HEK293 (cell line): ENCODE measurements around the gene DDX54.

Experiments used
- SP2 ChIP-seq: fragments of 450-650 bp; formaldehyde crosslinking; IDR thresholded peaks from 2 replicates; pipeline ENCODE4 v1.5.1; 2016; ENCODE audit warnings: missing biosample characterization, missing genetic modification characterization
- TF ChIP-seq, protein P1 (sequence below): fragments of 450-650 bp; formaldehyde crosslinking; conservative IDR thresholded peaks from 2 replicates; pipeline ENCODE4 v1.5.1; 2016; ENCODE audit warnings: low read depth, missing biosample characterization, missing genetic modification characterization

DNA sequence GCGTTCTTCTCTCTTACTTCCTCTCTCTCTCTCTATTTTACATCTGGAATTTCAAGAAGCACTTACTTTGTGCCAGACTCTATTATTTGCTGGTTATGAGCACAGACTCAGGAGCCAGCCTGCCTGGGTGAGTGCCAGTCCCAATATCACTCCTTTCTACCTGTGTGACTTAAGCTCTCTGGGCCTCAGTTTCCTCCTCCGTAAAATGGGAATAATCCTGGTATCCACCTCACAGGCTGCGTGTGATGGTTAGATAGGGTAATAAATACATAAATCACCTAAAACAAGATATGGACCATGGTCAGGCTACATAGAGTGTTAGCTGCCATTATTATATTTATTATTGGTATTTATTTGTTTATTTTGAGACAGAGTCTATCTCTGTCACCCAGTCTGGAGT lies 74.0 kb downstream of the DDX54 start:
- TF ChIP-seq, protein P1, sequence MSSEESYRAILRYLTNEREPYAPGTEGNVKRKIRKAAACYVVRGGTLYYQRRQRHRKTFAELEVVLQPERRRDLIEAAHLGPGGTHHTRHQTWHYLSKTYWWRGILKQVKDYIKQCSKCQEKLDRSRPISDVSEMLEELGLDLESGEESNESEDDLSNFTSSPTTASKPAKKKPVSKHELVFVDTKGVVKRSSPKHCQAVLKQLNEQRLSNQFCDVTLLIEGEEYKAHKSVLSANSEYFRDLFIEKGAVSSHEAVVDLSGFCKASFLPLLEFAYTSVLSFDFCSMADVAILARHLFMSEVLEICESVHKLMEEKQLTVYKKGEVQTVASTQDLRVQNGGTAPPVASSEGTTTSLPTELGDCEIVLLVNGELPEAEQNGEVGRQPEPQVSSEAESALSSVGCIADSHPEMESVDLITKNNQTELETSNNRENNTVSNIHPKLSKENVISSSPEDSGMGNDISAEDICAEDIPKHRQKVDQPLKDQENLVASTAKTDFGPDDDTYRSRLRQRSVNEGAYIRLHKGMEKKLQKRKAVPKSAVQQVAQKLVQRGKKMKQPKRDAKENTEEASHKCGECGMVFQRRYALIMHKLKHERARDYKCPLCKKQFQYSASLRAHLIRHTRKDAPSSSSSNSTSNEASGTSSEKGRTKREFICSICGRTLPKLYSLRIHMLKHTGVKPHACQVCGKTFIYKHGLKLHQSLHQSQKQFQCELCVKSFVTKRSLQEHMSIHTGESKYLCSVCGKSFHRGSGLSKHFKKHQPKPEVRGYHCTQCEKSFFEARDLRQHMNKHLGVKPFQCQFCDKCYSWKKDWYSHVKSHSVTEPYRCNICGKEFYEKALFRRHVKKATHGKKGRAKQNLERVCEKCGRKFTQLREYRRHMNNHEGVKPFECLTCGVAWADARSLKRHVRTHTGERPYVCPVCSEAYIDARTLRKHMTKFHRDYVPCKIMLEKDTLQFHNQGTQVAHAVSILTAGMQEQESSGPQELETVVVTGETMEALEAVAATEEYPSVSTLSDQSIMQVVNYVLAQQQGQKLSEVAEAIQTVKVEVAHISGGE, result no peak
- no peak for TF ChIP-seq SP2 (tag by site-specific recombination)
